Fibroblast of skin of right biceps (primary cell): ENCODE measurements around the gene GPC4.
"Not testable (repeated sequence)": the region's sequence is repeated elsewhere in the genome, so short reads cannot be mapped to it uniquely, and the experiment has no call there.

ENCODE experiments used
- DNase-seq: peaks from one replicate; pipeline ENCODE4 v3.0.0-alpha.2; 2013

Gene GPC4

GRCh38 chrX:133365871-133366611 lies 49.2 kb downstream of the GPC4 start:
- peak; percentile 80 for DNase-seq

DNA sequence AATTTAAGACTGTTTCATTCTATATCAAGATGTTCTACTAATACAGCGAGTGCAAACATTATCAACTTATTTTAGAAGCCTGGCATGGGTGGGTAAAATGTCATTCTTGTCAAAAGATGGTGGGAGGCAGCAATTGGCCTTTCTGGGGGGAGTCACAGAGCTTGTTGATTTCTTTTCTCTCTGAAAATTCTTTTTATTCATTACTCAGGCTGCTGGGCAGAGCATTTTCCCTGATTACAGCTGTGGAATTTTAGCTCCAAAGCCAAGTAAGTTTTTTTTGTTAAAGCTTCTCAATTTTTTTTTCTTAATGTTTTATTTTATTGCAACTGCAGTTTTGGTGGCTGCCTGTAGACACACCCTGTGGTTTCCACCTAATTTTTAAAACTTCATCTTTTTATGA lies 50.4 kb downstream of the GPC4 start:
- DNase-seq = no peak

DNA sequence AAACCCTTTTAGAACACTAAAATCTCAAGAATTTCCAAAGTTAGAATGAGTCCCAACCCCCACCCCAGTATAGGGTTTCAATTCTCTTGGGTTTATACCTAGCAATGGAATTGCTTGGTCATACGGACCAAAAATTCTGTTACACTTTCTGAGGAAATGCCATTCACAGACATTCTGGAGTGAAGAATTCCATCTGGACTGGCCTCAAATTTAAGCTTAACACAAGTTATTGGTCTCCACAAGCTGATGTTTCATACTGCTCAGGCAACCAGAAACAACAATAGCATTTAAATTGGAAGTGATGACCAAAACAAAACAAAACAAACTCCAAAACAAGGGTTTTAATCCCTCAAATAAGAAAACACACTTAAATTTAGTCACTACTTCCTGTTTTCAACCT lies 51.1 kb downstream of the GPC4 start:
- peak; percentile 56 for DNase-seq

- no peak for DNase-seq
Measured at GRCh38 chrX:133362538-133362937, 52.8 kb downstream of the GPC4 start.

GRCh38 chrX:133359466-133359865 lies 55.8 kb downstream of the GPC4 start:
- DNase-seq = no peak

GRCh38 chrX:133353233-133353632 lies 62.1 kb downstream of the GPC4 start:
- DNase-seq = no peak

- DNase-seq = peak; percentile 38
Measured at GRCh38 chrX:133350751-133351150, 64.5 kb downstream of the GPC4 start.

- no peak for DNase-seq
Measured at GRCh38 chrX:133346026-133346425, 69.3 kb downstream of the GPC4 start.

DNA sequence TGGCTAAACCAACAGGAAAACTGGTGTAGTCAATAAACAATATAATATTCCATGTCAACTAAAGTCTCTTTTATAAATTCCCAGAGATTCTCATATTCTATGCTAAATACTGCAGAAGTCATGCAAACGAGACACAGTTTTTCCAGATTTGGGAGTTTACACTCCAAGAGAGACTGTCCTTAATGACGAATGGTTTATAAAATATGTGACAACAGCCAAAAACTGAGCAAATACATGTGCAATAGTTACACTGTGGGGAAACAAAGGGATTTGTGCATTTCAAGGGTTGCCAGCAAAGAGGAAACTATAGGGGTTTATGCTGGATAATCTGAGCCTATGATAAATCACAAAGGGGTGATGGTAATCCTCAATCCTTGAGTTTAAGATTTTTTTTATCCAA lies 75.7 kb downstream of the GPC4 start:
- no peak for DNase-seq

GRCh38 chrX:133337250-133337649 lies 78.0 kb downstream of the GPC4 start:
- no peak for DNase-seq

- DNase-seq = peak; percentile 46
Measured at GRCh38 chrX:133335027-133335426, 80.3 kb downstream of the GPC4 start.

DNA sequence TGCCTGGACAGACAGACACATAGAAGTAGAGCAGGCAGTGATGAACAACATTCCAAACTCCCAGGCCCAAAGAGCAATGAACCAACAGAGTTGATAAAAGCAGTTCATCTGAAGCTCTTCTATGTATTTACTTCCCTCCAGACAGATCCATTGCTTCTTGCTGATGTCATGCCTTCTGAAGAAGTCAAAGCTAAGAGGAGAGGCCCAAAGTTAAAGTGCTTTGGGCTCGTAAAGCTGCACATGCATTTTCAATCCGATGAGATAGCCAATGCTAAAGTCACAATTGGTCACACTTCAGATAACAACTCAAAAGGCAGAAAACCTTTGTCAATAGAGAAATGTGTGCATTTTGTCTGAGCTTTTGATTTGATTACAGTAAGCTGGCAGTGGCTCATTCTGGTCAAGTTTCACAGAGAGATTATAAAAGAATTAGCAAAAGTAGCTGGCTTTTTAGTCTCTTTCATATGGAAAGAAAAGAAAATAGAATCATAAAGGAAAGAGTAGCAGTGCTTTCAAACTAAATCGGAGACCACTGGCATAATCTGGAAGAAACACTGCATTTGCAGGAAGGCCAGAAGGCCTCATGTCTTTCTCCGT lies 82.0 kb downstream of the GPC4 start:
- DNase-seq = no peak

GRCh38 chrX:133332737-133333136 lies 82.6 kb downstream of the GPC4 start:
- DNase-seq = no peak

DNA sequence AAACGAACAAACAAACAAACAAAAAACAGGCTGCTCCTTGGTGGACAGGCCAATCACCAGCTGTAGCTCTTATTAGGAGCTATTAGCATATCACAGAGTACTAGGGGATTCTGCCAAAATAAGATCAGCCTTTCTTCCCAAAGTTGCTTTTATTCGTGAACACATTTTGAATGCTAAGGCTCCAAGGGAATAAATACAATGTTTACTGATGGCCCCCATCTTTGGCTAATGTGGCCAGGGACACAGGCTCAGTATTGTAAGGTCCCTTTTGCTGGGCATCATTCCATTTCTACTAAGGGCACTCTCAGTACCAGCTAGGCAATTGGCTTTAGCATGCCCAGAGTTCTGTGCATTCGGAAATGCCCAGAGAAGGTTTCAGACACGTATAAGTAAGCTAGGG lies 84.3 kb downstream of the GPC4 start:
- DNase-seq = no peak

DNA sequence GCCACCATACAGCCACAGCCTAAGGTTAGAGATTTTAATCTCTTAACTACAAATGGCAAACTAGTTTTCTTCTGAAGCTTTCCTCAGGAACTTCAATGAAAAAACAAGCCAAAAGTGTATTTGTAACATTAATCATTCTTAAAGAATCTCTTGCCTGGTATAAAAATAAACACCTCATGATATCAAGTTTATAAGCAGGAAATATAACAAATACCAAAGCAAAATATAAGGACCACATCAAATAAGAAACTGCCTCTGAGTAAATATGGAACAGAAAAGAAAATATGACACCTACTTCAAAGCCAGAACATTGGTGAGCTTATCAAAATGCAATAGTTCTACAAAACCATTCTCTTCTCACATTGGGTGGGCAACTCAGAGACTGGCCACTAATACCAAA lies 89.9 kb downstream of the GPC4 start:
- DNase-seq = no peak

DNA sequence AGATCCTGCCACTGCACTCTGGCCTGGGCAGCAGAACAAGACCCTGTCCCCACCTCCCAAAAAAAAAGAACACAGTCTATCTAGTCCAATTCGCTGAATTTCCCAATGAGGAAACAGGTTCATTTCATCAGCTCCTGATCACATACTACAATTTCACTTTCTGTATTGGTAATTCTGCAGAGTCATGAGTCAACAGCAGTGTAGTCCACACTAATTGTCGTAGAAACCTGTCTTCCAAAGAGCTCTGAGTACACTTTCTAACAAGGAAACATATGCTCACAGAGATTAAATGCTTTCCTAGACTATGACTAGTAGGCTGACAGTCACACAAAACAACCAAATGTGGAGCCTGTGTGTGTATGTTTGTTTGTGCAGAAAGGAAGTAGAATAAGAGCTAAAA lies 91.9 kb downstream of the GPC4 start:
- DNase-seq = no peak

- DNase-seq = not testable (repeated sequence)
Measured at GRCh38 chrX:133322269-133322668, 93.0 kb downstream of the GPC4 start.

DNA sequence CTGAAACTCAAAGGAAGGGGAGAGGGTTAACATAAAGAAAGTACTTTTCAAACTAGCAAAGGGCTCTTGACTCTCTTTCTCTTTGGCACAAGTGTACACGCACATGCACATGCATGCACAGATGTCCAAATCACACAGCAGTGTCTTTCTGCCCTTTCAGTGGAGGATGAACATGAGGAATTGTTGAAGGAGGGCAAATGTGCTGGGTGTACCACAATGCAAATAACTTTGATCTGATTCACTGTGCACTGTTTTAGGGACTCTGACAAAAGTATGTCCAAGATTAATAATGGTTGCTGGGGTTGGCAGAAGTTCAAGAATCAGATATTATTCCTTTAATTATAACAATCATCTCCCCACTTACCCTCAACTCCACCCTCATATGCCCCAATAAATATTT lies 93.8 kb downstream of the GPC4 start:
- DNase-seq = peak; percentile 45

DNA sequence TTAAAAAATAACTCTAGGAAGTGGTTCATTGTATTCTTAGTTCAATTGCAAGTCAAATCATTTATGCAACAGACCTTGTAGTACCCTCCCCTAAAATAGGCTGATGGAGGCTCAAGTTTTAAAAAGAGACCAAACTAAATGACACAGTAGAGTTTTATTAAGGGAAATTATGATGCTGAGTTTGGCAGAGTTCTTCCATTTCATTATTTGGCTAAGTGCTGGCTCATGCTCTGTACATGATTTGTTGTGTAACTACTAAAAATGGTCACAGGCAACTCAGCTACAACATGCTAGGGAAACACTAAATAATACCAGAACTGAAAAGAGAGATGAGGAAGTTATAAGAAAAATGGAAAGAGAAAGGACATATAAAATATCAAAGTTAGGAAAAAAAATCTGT lies 101.0 kb downstream of the GPC4 start:
- no peak for DNase-seq

- DNase-seq = no peak
Measured at GRCh38 chrX:133308499-133308897, 106.8 kb downstream of the GPC4 start.

DNA sequence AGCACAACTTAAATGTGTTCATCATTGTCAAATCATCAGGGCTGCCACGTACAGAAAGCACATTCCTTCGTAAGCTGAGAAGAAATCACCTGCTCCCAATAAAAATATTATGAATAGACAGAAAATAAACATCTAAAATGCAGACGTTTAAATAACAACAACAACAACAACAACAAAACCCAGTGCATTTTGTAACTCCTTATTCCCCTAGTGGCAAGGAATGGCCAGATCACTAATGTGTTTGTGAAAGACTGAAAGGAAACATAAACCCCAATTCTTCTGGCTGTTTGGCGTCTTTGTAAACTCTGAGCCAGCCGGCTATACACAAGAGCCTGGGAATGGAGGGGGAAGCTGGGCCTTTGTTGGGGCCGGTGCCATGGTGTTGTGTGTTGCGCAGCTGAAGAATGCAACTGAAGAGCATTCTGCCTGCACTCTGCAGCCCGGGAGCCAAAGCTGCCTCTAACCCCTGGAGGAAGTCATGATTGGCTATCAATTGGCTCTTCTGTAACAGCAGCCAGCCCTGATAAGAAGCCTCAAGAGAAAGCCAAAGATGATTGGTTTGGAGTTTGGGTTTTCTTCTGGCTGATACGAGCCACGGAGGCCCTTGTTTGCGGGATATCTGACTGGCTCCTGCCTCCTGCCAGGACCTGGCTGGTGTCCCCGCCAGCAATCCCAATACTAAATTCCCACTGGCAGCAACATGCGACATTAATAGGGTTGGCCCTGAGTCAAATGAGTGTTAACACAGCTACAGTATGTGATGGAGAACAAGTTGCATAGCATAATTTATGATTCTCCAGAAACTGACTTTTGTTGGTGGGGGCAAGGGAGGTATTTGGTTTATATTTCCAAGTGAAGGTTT lies 107.4 kb downstream of the GPC4 start:
- no peak for DNase-seq

- no peak for DNase-seq
Measured at GRCh38 chrX:133307094-133307493, 108.2 kb downstream of the GPC4 start.

DNA sequence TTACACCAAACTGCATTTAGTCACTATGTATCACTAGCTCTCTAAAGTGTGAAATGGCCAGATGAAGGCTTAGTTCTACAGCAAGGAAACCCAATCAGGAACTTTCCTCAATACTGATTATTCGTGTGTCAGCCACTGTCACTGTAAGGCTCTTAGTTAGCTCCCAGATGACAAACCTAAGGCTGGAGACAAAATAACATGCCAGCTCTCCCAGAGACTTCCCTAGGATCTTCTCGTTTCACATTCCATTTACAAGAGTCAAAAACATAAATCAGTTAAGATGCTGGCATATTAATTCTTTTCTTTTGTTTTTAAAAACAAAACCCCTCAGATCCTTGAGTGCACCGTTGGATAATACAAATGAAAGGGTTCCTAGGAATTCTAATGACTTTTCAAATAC lies 109.0 kb downstream of the GPC4 start:
- DNase-seq = peak; percentile 62

DNA sequence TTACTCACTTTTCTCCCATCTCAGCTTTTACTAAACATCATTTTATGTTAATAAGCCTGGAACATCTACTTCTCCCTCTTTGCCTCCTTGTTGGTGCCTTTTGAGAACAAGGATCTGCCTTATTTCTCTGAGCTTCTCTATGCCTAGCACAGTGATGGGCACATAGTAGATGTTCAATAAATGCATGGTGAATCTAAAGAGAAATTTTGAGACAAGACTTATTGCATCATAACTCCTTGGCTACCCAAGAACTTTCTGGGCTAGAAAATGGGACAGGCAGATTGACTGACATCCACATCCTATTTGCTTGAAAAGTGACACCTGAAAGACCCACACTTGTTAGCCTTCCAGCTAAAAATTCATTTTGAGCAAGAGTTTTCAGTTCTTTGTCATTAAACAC lies 109.9 kb downstream of the GPC4 start:
- no peak for DNase-seq
